Omental fat pad (tissue), 4 donors: ENCODE data around the gene RNF151. TPM values are rescaled to one million over a fixed set of nuclear protein-coding genes. Genes with fewer than 3 reads are reported as not detected.

ENCODE experiments used
- ATAC-seq: fragments of 150-250 bp; one replicate; pipeline ENCODE4 v1.9.1; 2016; ENCODE audit warnings: mild to moderate bottlenecking, moderate library complexity; ENCODE audit not compliant: low FRiP score
- DNase-seq: peaks from one replicate; pipeline ENCODE4 v3.0.0-alpha.2; 2019; ENCODE audit warnings: low spot score
- CTCF ChIP-seq, 3 donors: fragments of 450-650 bp; IDR thresholded peaks; one replicate each; pipeline ENCODE4 v1.5.1; 2016 to 2017; ENCODE audit warnings: antibody characterized with exemption in 3 of 3, mild to moderate bottlenecking in 3 of 3, moderate library complexity in 2 of 3
- total RNA-seq, 4 donors: library from RNA; depleted of rRNA; stranded (reverse); fragments of >200 nt; gene quantifications; one replicate each; pipeline ENCODE4 v1.1.0, GENCODE V29; 2016

Gene RNF151
- total RNA-seq, 4 donors from 2014 or later = not detected

DNA sequence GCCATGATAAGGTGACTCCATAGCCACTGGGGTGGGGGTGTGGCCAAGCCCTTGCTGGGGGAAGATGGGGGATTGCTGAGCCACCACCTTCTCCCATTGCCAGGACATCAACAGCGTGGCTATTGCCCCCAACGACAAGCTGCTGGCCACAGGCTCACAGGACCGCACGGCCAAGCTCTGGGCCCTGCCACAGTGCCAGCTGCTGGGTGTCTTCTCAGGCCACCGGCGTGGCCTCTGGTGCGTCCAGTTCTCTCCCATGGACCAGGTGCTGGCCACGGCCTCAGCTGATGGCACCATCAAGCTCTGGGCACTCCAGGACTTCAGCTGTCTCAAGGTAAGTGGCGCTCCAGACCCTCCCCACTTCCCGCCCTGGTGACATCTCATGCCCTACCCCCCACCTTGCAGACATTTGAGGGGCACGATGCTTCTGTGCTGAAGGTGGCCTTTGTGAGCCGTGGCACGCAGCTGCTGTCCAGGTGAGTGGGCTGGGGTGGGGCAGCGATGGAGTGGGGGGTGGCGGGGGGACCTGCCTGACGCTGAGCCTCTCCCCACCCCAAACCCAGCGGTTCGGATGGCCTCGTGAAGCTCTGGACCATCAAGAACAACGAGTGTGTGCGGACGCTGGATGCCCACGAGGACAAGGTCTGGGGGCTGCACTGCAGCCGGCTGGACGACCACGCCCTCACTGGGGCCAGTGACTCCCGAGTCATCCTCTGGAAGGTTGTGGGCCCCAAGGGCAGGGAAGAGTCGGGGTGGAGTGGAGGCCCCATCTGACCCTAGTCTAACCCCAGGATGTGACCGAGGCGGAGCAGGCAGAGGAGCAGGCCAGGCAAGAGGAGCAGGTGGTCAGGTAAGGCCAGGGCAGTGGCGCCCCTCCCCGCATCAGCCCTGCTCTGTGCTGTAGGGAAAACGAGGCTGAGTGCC, 10.6 kb downstream of the RNF151 start:
- no peak for ATAC-seq
- no peak for TF ChIP-seq CTCF (IDR thresholded peaks at IDR 0.05)
- no peak for DNase-seq

- no peak for ATAC-seq
- DNase-seq = no peak
- no peak for TF ChIP-seq CTCF (IDR thresholded peaks at IDR 0.05)
Observed at GRCh38 chr16:1977875-1978268, 11.2 kb downstream of the RNF151 start.

DNA sequence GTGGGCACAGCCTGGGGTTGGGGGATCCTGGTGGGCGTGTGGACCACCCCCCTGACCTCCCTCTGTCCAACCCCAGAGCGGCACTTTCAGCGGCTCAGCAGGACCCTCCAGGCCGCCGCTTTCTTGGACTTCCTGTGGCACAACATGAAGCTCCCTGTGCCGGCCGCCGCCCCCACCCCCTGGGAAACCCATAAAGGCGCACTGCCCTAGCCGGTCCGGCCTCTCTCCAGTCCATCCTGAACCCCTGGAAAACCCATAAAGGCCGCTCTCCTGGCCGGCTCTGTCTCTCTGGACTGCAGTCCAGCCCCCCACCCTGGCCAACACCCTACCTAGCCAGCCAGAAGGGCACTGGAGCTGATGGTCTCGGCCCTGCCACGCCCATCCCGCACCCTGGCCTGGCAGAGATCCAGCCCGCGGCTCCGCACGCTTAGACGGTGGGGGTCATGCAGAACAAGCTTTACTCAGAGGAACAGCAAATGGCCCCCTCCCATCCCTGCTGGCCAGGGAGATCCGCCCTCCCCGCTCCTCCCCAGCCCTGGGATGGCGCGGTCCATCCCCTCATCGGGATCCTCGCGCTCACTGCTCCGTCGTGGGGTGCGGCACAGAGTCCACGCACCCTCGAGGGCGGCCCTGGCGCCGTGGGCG, 11.9 kb downstream of the RNF151 start:
- no peak for TF ChIP-seq CTCF (IDR thresholded peaks at IDR 0.05)
- DNase-seq = no peak
- no peak for ATAC-seq

GRCh38 chr16:1979271-1980029, 12.8 kb downstream of the RNF151 start:
- ATAC-seq = no peak
- DNase-seq = no peak
- no peak for TF ChIP-seq CTCF (IDR thresholded peaks at IDR 0.05)

GRCh38 chr16:1980030-1980769, 13.5 kb downstream of the RNF151 start:
- no peak for TF ChIP-seq CTCF (IDR thresholded peaks at IDR 0.05)
- no peak for ATAC-seq
- no peak for DNase-seq

DNA sequence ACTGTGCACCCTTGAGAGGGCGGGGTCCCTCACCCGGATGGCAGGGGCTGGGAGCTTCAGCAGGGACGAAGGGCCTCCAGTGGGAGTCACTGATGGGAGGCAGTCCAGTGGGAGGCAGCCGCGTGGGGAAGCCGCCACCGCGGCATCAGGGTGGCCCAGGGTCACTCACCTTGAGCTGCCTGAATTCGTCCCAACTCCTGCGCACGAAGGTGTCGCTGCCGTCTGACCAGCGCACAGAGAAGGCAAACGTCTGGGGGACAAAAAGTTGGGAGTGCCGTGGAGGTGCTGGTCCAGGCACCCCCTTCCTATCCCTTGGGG, 14.1 kb downstream of the RNF151 start:
- no peak for DNase-seq
- no peak for TF ChIP-seq CTCF (IDR thresholded peaks at IDR 0.05)
- no peak for ATAC-seq
